SU-DHL-6 (cell line): ENCODE measurements around the gene NPAS3.

Source experiments
- EZH2phosphoT487 ChIP-seq: fragments of 200-600 bp; sonication (generic), shearing (Covaris generic); conservative IDR thresholded peaks from 2 replicates; pipeline ENCODE4 v1.6.1; 2018; ENCODE audit warnings: mild to moderate bottlenecking, antibody characterized with exemption, low read length, moderate library complexity, mixed read lengths
- TF ChIP-seq, protein P1 (sequence below): fragments of 200-600 bp; sonication (generic); IDR thresholded peaks from one replicate; pipeline ENCODE4 v1.5.1; 2017; ENCODE audit warnings: antibody characterized with exemption, mild to moderate bottlenecking, low read length, moderate library complexity; ENCODE audit not compliant: insufficient read depth, poor library complexity, severe bottlenecking

DNA sequence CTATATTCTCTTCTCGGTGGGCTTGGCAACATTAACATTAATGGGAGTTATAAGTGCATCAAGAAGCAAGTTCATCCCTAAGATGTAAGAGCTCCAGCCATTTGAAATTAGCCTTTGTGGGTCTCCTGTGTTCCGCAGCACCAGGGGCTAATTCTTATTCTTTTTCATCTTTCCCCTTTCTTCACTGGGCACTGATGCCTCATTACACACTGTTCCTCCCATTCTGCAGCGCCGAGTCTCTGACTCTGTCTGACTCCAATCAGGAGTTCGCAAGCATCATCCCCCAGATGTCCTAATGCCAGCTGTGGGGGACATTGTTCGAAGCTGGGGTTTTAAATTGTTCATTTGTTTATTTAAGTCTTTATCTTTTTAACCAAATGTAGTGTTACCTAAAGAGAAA lies 670.9 kb downstream of the NPAS3 start:
- TF ChIP-seq, protein P1, sequence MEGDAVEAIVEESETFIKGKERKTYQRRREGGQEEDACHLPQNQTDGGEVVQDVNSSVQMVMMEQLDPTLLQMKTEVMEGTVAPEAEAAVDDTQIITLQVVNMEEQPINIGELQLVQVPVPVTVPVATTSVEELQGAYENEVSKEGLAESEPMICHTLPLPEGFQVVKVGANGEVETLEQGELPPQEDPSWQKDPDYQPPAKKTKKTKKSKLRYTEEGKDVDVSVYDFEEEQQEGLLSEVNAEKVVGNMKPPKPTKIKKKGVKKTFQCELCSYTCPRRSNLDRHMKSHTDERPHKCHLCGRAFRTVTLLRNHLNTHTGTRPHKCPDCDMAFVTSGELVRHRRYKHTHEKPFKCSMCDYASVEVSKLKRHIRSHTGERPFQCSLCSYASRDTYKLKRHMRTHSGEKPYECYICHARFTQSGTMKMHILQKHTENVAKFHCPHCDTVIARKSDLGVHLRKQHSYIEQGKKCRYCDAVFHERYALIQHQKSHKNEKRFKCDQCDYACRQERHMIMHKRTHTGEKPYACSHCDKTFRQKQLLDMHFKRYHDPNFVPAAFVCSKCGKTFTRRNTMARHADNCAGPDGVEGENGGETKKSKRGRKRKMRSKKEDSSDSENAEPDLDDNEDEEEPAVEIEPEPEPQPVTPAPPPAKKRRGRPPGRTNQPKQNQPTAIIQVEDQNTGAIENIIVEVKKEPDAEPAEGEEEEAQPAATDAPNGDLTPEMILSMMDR: no peak
- TF ChIP-seq EZH2phosphoT487: no peak
